HepG2 (cell line): ENCODE data around the gene CDC40. TPM values are rescaled to one million over a fixed set of nuclear protein-coding genes. Genes with fewer than 3 reads are reported as not detected.

Source experiments
- ATAC-seq: fragments of 200-7000 bp; cut with Tn5 transposase; 3 replicates; pipeline ENCODE4 v1.9.1; 2020; ENCODE audit warnings: mild to moderate bottlenecking, moderate library complexity
- BruUV-seq: library from RNA; stranded (reverse); fragments of 400-500 nt; replicated peaks from 2 replicates; lab custom pipeline; 2021; lab: Mats Ljungman, UMichigan
- CTCF ChIA-PET: fragments of 300-600 bp; formaldehyde crosslinking; extraction: SDS; loops from one replicate; lab custom pipeline; 2021; ENCODE audit warnings: low total read pairs, inconsistent platforms, low intra/inter-chr PET ratio; lab: Yijun Ruan, JAX
- POLR2A ChIA-PET: fragments of 350-600 bp; sonication (Branson Sonifier 250); formaldehyde crosslinking; loops from one replicate; lab custom pipeline; 2020; ENCODE audit warnings: antibody characterized with exemption, inconsistent platforms; lab: Yijun Ruan, JAX
- DNase-seq: peaks from one replicate; pipeline ENCODE4 v3.0.0-alpha.2; 2015; ENCODE audit warnings: low spot score
- FAIRE-seq: peaks from 3 replicates; lab custom pipeline; 2011; peaks lifted over from hg19 to GRCh38; lab: Jason Lieb, UNC
- H2AFZ ChIP-seq: one replicate; pipeline ENCODE4 v1.6.1; 2011; ENCODE audit warnings: low read length, inconsistent platforms
- H3K27ac ChIP-seq: fragments of 300-600 bp; 3 replicates; pipeline ENCODE4 v1.8.0; 2011; ENCODE audit warnings: mixed run types, mild to moderate bottlenecking, mixed read lengths, low read length, inconsistent platforms; ENCODE audit not compliant: insufficient read depth; ENCODE audit errors: extremely low read length
- H3K27me3 ChIP-seq, 2 experiments: fragments of 200-600 bp in 1 of 2; 2 replicates in 1 of 2; 3 replicates in 1 of 2; pipeline versions ENCODE4 v1.6.0 to v1.8.0; 2011; ENCODE audit warnings: low read length in 2 of 2, mild to moderate bottlenecking in 2 of 2, moderate library complexity in 2 of 2, inconsistent platforms in 1 of 2; ENCODE audit not compliant: insufficient read depth in 2 of 2, control insufficient read depth in 1 of 2
- H3K36me3 ChIP-seq, 2 experiments: fragments of 200-600 bp in 1 of 2; replicated peaks in 1 of 2; 2 replicates in 1 of 2; 3 replicates in 1 of 2; pipeline versions ENCODE4 v1.5.1 to v1.8.0; 2011; ENCODE audit warnings: low read length in 2 of 2, inconsistent platforms in 1 of 2; ENCODE audit not compliant: insufficient read depth in 2 of 2, control insufficient read depth in 1 of 2
- H3K4me1 ChIP-seq: 2 replicates; pipeline ENCODE4 v1.5.1; 2012; ENCODE audit warnings: low read length, inconsistent platforms; ENCODE audit not compliant: insufficient read depth
- H3K4me2 ChIP-seq: 2 replicates; pipeline ENCODE4 v1.6.0; 2011; ENCODE audit warnings: low read depth, low read length, inconsistent platforms
- H3K4me3 ChIP-seq, 3 experiments: fragments of 200-600 bp in 1 of 3; sonication (generic), shearing (Covaris generic) in 1 of 3; replicated peaks in 1 of 3; 2 replicates each; pipeline ENCODE4 v1.5.1; 2011 to 2016; ENCODE audit warnings: low read length in 3 of 3, inconsistent platforms in 2 of 3, low read depth in 2 of 3, mild to moderate bottlenecking in 2 of 3, control low read depth in 1 of 3, mixed read lengths in 1 of 3; ENCODE audit not compliant: insufficient read depth in 1 of 3
- H3K79me2 ChIP-seq: one replicate; pipeline ENCODE4 v1.6.1; 2011; ENCODE audit warnings: low read length, inconsistent platforms; ENCODE audit not compliant: insufficient read depth
- H3K9ac ChIP-seq: 2 replicates; pipeline ENCODE4 v1.6.0; 2011; ENCODE audit warnings: mild to moderate bottlenecking, low read depth, low read length, inconsistent platforms; ENCODE audit not compliant: insufficient read depth
- H3K9me3 ChIP-seq: 2 replicates; pipeline ENCODE4 v1.5.1; 2012; ENCODE audit warnings: mild to moderate bottlenecking, low read length
- H4K20me1 ChIP-seq: 2 replicates; pipeline ENCODE4 v1.6.0; 2011; ENCODE audit warnings: inconsistent platforms, mild to moderate bottlenecking, low read length, moderate library complexity; ENCODE audit not compliant: insufficient read depth
- GATA4 ChIP-seq: sonication (generic); IDR thresholded peaks from 2 replicates; pipeline ENCODE4 v1.6.1; 2016; ENCODE audit warnings: antibody characterized with exemption, low read depth, borderline replicate concordance
- KDM3A ChIP-seq: IDR thresholded peaks from 2 replicates; pipeline ENCODE4 v1.6.1; 2018; ENCODE audit warnings: low read depth, missing compliant biosample characterization
- NR2C2 ChIP-seq: sonication (generic); formaldehyde crosslinking; IDR thresholded peaks from 2 replicates; pipeline ENCODE4 v1.4.0; 2020; ENCODE audit warnings: missing genetic modification reagents, mild to moderate bottlenecking, moderate library complexity, borderline replicate concordance
- STAT6 ChIP-seq: sonication (generic); formaldehyde crosslinking; IDR thresholded peaks from 2 replicates; pipeline ENCODE4 v1.4.0; 2020; ENCODE audit warnings: missing genetic modification reagents, mild to moderate bottlenecking, borderline replicate concordance
- ZNF317 ChIP-seq: sonication (generic); formaldehyde crosslinking; IDR thresholded peaks from 2 replicates; pipeline ENCODE4 v1.5.0; 2020; ENCODE audit warnings: mild to moderate bottlenecking, missing genetic modification reagents
- ZNF552 ChIP-seq: sonication (generic); formaldehyde crosslinking; IDR thresholded peaks from 2 replicates; pipeline ENCODE4 v1.9.0; 2022; ENCODE audit warnings: missing genetic modification reagents, mild to moderate bottlenecking, borderline replicate concordance
- WGBS: methylation state at CpG from one replicate; pipeline ENCODE4 v1.1.6; 2017; ENCODE audit warnings: low lambda C conversion rate; 5-methylcytosine and 5-hydroxymethylcytosine counted together
- in situ Hi-C: cut with HindIII; loops from 2 replicates; pipeline ENCODE4 v1.10.0; 2017; ENCODE audit warnings: low pct_unique_long_range_greater_than_20kb; ENCODE audit not compliant: extremely low pct_ligation_motif_present
- intact Hi-C: fragments of 100-400 bp; cut with micrococcal nuclease; formaldehyde crosslinking; loops from one replicate; pipeline ENCODE4 v1.10.0; 2022; ENCODE audit not compliant: unreplicated experiment
- polyA plus RNA-seq, 8 experiments: library from polyadenylated mRNA; depleted of rRNA in 3 of 8; stranded (reverse) in 7 of 8; unstranded in 1 of 8; fragments of >200 nt; fragmentation: Illumina TruSeq in 4 of 8; extraction: Trizol in 4 of 8; gene quantifications; 2 replicates each; pipeline versions ENCODE4 v1.2.1 to v1.2.3, GENCODE V29; 2011 to 2016; ENCODE audit warnings: low read depth in 4 of 8, missing spikeins in 1 of 8, mixed read lengths in 1 of 8; ENCODE audit not compliant: insufficient read depth in 1 of 8
- total RNA-seq, 5 experiments: library from RNA; depleted of rRNA; stranded (reverse); fragments of >200 nt; fragmentation: Illumina TruSeq; extraction: Trizol; gene quantifications; 2 replicates each; pipeline ENCODE4 v1.2.3, GENCODE V29; 2016; ENCODE audit warnings: low read depth in 1 of 5

Gene CDC40
- total and polyA plus RNA-seq, 2 of the 13 experiments (the other 11 are each of a cell fraction or from before 2014, with no cell fraction given) = 11.4 to 21.5 TPM

- no peak for DNase-seq
- WGBS = 35% methylated on average over 2 of the region's 2 CpGs
Measured at GRCh38 chr6:110256366-110256765, 76.1 kb downstream of the CDC40 start.

DNA sequence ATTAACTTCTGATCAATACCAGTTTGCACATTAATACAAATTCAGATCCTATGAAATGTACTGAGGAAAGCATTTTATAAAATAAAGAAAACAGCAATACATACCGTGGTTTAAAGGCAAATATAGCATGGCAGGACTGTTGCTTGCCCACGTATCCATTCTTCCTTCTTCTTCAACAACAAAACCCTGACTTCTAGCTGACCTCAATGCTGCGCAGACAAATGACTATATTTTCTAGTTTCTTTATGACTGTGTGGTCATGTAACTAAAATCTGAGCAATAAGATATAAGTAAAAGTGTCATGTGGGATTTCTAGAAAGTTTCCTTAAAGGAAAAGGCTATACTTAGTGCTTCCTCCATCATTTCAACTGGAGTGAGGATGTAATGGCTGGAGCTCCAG, 85.0 kb downstream of the CDC40 start:
- Histone ChIP-seq H3K36me3 (no peaks in the 10 kb centered on the region), H3K9me3 (no peaks in the 10 kb centered on the region), H3K4me3 (no peak overlapping the region), H3K9ac (no peak overlapping the region), H3K27me3 (no peaks in the 10 kb centered on the region), H3K4me2 (no peak overlapping the region), H3K4me1 (0 out of 2 replicates have a peak, but pooled peaks cover under 1% of the 10 kb centered on the region), H4K20me1 (no peaks in the 10 kb centered on the region), H2AFZ (no peak overlapping the region), H3K79me2 (no peaks in the 10 kb centered on the region), H3K27ac (no peak overlapping the region)
- ATAC-seq = no peak
- ChIA-PET POLR2A (no interaction called here), CTCF (no interaction called here)
- no peak for DNase-seq
- FAIRE-seq = no peak
- TF ChIP-seq GATA4 (no peak), NR2C2 (no peak), KDM3A (no peak), STAT6 (CRISPR knock-in tag) (no peak)
- WGBS = 15% methylated on average over 3 of the region's 3 CpGs
- intact Hi-C loops = no loop called here
- no TSS peak for BruUV-seq
- in situ Hi-C loops = no loop called here

More at GRCh38 chr6:110256366-110256765, 76.1 kb downstream of the CDC40 start:
- Histone ChIP-seq H3K4me2 (no peak overlapping the region), H3K27me3 (no peaks in the 10 kb centered on the region)
- CTCF ChIA-PET = no interaction called here
- TF ChIP-seq ZNF317 (CRISPR knock-in tag) (no peak), ZNF552 (CRISPR knock-in tag) (no peak)
- TF ChIP-seq, all 625 proteins: peak for 0
- Histone ChIP-seq H3K4me3 (no peak overlapping the region), H3K4me1 (no peaks in the 10 kb centered on the region), H3K9ac (no peak overlapping the region), H3K27ac (no peak overlapping the region), H2AFZ (no peak overlapping the region), H3K79me2 (no peaks in the 10 kb centered on the region), H4K20me1 (no peaks in the 10 kb centered on the region), H3K9me3 (no peaks in the 10 kb centered on the region), H3K36me3 (no peaks in the 10 kb centered on the region)
- FAIRE-seq (no peak), ATAC-seq (no peak)
- POLR2A ChIA-PET = no interaction called here
- in situ Hi-C loops = no loop called here
- intact Hi-C loops = no loop called here
- no TSS peak for BruUV-seq
